ENCODE measurements around the gene FTCD.

- TF ChIP-seq EP300 (IDR thresholded peaks at IDR 0.05) (no peak), POLR2A (IDR thresholded peaks at IDR 0.05) (no peak), POLR2AphosphoS5 (IDR thresholded peaks at IDR 0.05) (no peak)
These were observed 17.6 kb upstream of the FTCD start for GRCh38 chr21:46172863-46173528.
